Endothelial cell of umbilical vein (primary cell): ENCODE data around the gene RPL35. TPM values are rescaled to one million over a fixed set of nuclear protein-coding genes. Genes with fewer than 3 reads are reported as not detected.

Experiments used
- BruUV-seq: library from RNA; stranded (reverse); fragments of 400-500 nt; replicated peaks from 2 replicates; lab custom pipeline; 2021; lab: Mats Ljungman, UMichigan
- CTCF ChIA-PET: fragments of 300-600, 350-600 bp; sonication (Branson Sonifier 250); formaldehyde crosslinking; loops from one replicate; lab custom pipeline; 2021; ENCODE audit warnings: antibody characterized with exemption, inconsistent platforms; lab: Charles Lee
- POLR2A ChIA-PET: fragments of 300-600, 350-600 bp; sonication (Branson Sonifier 250); formaldehyde crosslinking; loops from one replicate; lab custom pipeline; 2021; ENCODE audit warnings: antibody characterized with exemption, inconsistent platforms; lab: Charles Lee
- DNase-seq: peaks from one replicate; pipeline ENCODE4 v3.0.0-alpha.2; 2011; ENCODE audit warnings: low read depth, low spot score
- FAIRE-seq: peaks from 2 replicates; lab custom pipeline; 2011; peaks lifted over from hg19 to GRCh38; lab: Jason Lieb, UNC
- H2AFZ ChIP-seq: 2 replicates; pipeline ENCODE4 v1.6.0; 2012; ENCODE audit warnings: low read depth, low read length, control low read depth, inconsistent platforms
- H3K27ac ChIP-seq: 2 replicates; pipeline ENCODE4 v1.5.1; 2011; ENCODE audit warnings: low read depth, mild to moderate bottlenecking, control low read depth, low read length, moderate library complexity; ENCODE audit not compliant: insufficient read depth
- H3K27me3 ChIP-seq, 2 experiments: 2 replicates each; pipeline versions ENCODE4 v1.6.0 to v1.6.1; 2011; ENCODE audit warnings: low read length in 2 of 2, mixed read lengths in 1 of 2; ENCODE audit not compliant: control insufficient read depth in 2 of 2, insufficient read depth in 2 of 2
- H3K36me3 ChIP-seq, 2 experiments: 2 replicates in 1 of 2; 3 replicates in 1 of 2; pipeline ENCODE4 v1.5.1; 2011; ENCODE audit warnings: low read length in 2 of 2, mild to moderate bottlenecking in 1 of 2, moderate library complexity in 1 of 2; ENCODE audit not compliant: control insufficient read depth in 2 of 2, insufficient read depth in 2 of 2; ENCODE audit errors: extremely low read depth in 1 of 2
- H3K4me1 ChIP-seq: 3 replicates; pipeline ENCODE4 v1.5.1; 2011; ENCODE audit warnings: mild to moderate bottlenecking, low read length; ENCODE audit not compliant: control insufficient read depth, insufficient read depth; ENCODE audit errors: extremely low read depth
- H3K4me2 ChIP-seq: 2 replicates; pipeline ENCODE4 v1.6.1; 2011; ENCODE audit warnings: low read length, control low read depth, mixed read lengths; ENCODE audit not compliant: insufficient read depth
- H3K4me3 ChIP-seq, 3 experiments: fragments of 200-600 bp in 1 of 3; sonication (generic), shearing (Covaris generic) in 1 of 3; replicated peaks in 1 of 3; 2 replicates each; pipeline ENCODE4 v1.5.1; 2011 to 2016; ENCODE audit warnings: control low read depth in 3 of 3, low read length in 3 of 3, mild to moderate bottlenecking in 2 of 3, inconsistent platforms in 1 of 3, low read depth in 1 of 3, moderate library complexity in 1 of 3; ENCODE audit not compliant: insufficient read depth in 1 of 3
- H3K79me2 ChIP-seq: 2 replicates; pipeline ENCODE4 v1.6.0; 2012; ENCODE audit warnings: low read length, inconsistent platforms; ENCODE audit not compliant: control insufficient read depth, insufficient read depth
- H3K9ac ChIP-seq: replicated peaks from 2 replicates; pipeline ENCODE3; 2011; ENCODE audit warnings: low read length, control low read depth; ENCODE audit not compliant: insufficient read depth; ENCODE audit errors: extremely low read depth
- H3K9me1 ChIP-seq: replicated peaks from 3 replicates; pipeline ENCODE4 v1.6.0; 2011; ENCODE audit warnings: mild to moderate bottlenecking, low read length; ENCODE audit not compliant: control insufficient read depth, insufficient read depth; ENCODE audit errors: extremely low read depth
- H3K9me3 ChIP-seq: replicated peaks from 2 replicates; pipeline ENCODE4 v1.5.1; 2012; ENCODE audit warnings: low read length, inconsistent platforms; ENCODE audit not compliant: control insufficient read depth, insufficient read depth
- H4K20me1 ChIP-seq: replicated peaks from 2 replicates; pipeline ENCODE3; 2011; ENCODE audit warnings: mild to moderate bottlenecking, low read length; ENCODE audit not compliant: control insufficient read depth, insufficient read depth; ENCODE audit errors: extremely low read depth
- EZH2 ChIP-seq: IDR thresholded peaks from 2 replicates; pipeline ENCODE4 v1.6.1; 2012; ENCODE audit warnings: borderline replicate concordance, low read depth, mild to moderate bottlenecking, moderate library complexity, low read length, inconsistent platforms; ENCODE audit not compliant: severe bottlenecking
- FOS ChIP-seq: IDR thresholded peaks from 2 replicates; pipeline ENCODE4 v1.6.1; 2011; ENCODE audit warnings: mild to moderate bottlenecking, low read length, moderate library complexity, borderline replicate concordance; ENCODE audit not compliant: insufficient read depth
- JUN ChIP-seq: IDR thresholded peaks from 2 replicates; pipeline ENCODE4 v1.6.1; 2011; ENCODE audit warnings: borderline replicate concordance, low read depth; ENCODE audit not compliant: insufficient read length, insufficient read depth
- MYC ChIP-seq: IDR thresholded peaks from one replicate; pipeline ENCODE4 v1.6.1; 2011; ENCODE audit warnings: mild to moderate bottlenecking, low read depth, low read length
- dilution Hi-C: fragments of 300-500 bp; cut with MboI; formaldehyde crosslinking; loops from one replicate; pipeline ENCODE4 v1.15.0; 2019; ENCODE audit warnings: low sequenced_read_pairs; ENCODE audit not compliant: extremely low pct_ligation_motif_present
- intact Hi-C: fragments of 100-400 bp; cut with micrococcal nuclease; formaldehyde crosslinking; loops from one replicate; pipeline ENCODE4 v1.10.0; 2022
- polyA plus RNA-seq, 4 experiments: library from polyadenylated mRNA; depleted of rRNA in 3 of 4; stranded (reverse) in 3 of 4; unstranded in 1 of 4; fragments of >200 nt; gene quantifications; 2 replicates each; pipeline versions ENCODE4 v1.2.1 to v1.2.3, GENCODE V29; 2011 to 2012; ENCODE audit warnings: missing spikeins in 1 of 4
- total RNA-seq: library from RNA; stranded (reverse); gene quantifications from 2 replicates; pipeline ENCODE4 v1.2.3, GENCODE V29; 2021
- TF ChIP-seq, protein P1 (sequence below): IDR thresholded peaks from 2 replicates; pipeline ENCODE4 v1.6.1; 2011; ENCODE audit not compliant: insufficient read depth, insufficient read length

RPL35 gene
- total and polyA plus RNA-seq, 2 donors (not counting 3 experiments of a cell fraction or from before 2014, with no cell fraction given), result 1,230 to 2,206 TPM

DNA sequence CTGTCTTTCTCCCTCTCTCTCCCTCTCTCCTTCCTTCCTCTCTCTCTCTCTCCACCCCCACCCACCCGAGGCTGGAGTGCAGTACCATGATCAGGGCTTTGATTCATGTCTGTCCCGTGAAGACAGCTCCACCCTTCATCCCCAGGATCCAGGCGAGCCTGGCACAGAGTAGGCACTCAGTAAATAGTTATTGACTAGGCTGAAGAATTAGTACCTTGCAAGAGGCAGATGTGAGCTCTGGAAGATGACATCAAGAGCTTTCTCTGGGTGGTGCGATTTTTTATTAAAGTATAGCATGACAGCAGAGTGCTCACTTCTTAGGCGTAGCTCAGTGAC, 32.5 kb downstream of the RPL35 start:
- POLR2A ChIA-PET, result no interaction called here
- Histone ChIP-seq H3K27ac (no peak overlapping the region), H3K9me3 (no peaks in the 10 kb centered on the region), H3K9ac (no peak overlapping the region), H3K9me1 (no peaks in the 10 kb centered on the region), H2AFZ (no peak overlapping the region), H3K79me2 (no peaks in the 10 kb centered on the region), H4K20me1 (no peaks in the 10 kb centered on the region), H3K4me2 (no peak overlapping the region), H3K27me3 (peaks cover 0 to 3% of the 10 kb centered on the region in 2 experiments), H3K36me3 (no peaks in the 10 kb centered on the region), H3K4me1 (peaks cover 4% of the 10 kb centered on the region), H3K4me3 (no peak overlapping the region)
- intact Hi-C loops (no loop called here), dilution Hi-C loops (no loop called here)
- no peak for TF ChIP-seq MYC
- no peak for TF ChIP-seq JUN
- TF ChIP-seq, protein P1, sequence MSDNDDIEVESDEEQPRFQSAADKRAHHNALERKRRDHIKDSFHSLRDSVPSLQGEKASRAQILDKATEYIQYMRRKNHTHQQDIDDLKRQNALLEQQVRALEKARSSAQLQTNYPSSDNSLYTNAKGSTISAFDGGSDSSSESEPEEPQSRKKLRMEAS, result no peak
- no TSS peak for BruUV-seq
- CTCF ChIA-PET, result interaction anchor here (1.9 to 4.5 kb wide), 3 partner anchors 12 to 33 kb away, joined by 4 to 32 read pairs (median 27); partner anchors contain the start of gene WDR38
- FAIRE-seq, result no peak
- no peak for DNase-seq

DNA sequence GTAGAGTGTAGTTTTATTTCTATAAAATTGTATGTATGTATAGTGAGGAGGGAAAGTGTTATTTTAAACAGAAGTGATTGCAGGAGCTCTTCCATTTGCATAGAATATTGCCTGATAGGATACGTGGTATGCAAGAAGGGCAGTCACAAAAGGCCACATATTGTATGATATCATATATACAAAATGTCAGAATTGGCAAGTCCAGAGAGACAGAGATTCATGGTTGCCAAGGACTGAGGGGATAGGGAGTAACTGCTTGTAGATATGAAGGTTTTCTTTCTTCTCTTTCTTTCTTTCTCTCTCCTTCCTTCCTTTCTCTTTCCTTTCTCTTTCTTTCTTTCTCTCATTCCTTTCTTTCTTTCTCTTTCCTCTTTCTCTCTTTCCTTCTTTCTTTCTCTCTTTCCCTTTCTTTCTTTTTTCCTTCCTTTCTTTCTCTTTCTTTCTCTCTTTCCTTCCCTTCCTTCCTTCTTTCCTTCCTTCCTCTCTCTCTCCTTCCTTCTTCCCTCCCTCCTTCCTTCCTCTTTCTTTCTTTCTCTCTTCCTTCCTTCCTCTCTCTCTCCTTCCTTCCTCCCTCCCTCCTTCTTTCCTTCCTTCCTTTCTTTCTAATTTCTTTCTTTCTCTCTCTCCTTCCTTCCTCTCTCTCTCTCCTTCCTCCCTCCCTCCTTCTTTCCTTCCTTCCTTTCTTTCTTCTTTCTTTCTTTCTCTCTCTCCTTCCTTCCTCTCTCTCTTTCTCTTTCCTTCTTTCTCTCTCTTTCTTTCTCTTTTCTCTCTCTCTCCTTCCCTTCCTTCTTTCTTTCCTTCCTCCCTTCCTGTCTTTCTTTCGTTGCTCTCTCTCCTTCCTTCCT, 33.0 kb downstream of the RPL35 start:
- DNase-seq (no peak), FAIRE-seq (no peak)
- Histone ChIP-seq H3K27ac (no peak overlapping the region), H4K20me1 (no peaks in the 10 kb centered on the region), H3K4me3 (no peak overlapping the region), H3K9me3 (no peaks in the 10 kb centered on the region), H3K79me2 (no peaks in the 10 kb centered on the region), H3K4me1 (peaks cover 4% of the 10 kb centered on the region), H3K36me3 (no peaks in the 10 kb centered on the region), H3K9me1 (no peaks in the 10 kb centered on the region), H3K4me2 (no peak overlapping the region), H3K27me3 (peaks cover 0 to 3% of the 10 kb centered on the region in 2 experiments), H3K9ac (no peak overlapping the region), H2AFZ (no peak overlapping the region)
- POLR2A ChIA-PET, result no interaction called here
- intact Hi-C loops (no loop called here), dilution Hi-C loops (no loop called here)
- CTCF ChIA-PET, result interaction anchor here (1.9 to 4.5 kb wide), 3 partner anchors 12 to 32 kb away, joined by 4 to 32 read pairs (median 27); partner anchors contain the start of gene WDR38
- TF ChIP-seq EZH2 (no peak), FOS (no peak)
- no TSS peak for BruUV-seq
